ENCODE results near the gene MVD.
A peak's percentile ranks its signal among the peaks of the same experiment; 100 is the strongest.

The MVD gene

GRCh38 chr16:88706229-88706964, 43.5 kb upstream of the MVD start, which contains the start of the genes CTU2 and RNF166:
Gene CTU2, plus strand, starts transcription at chr16:88706503. Its CDS starts 28 bp downstream, at chr16:88706531.
Gene RNF166, minus strand, starts transcription at chr16:88706408. Its CDS starts 83 bp downstream, at chr16:88706325.
- TF ChIP-seq CTCF (IDR thresholded peaks at IDR 0.05; ENCODE audit: borderline replicate concordance, insufficient read depth, low read depth, low read length): no peak
- peak within 1 kb of the TSS; percentile 96 for H3K4me3 ChIP-seq (ENCODE audit: low read depth, low read length)

GRCh38 chr16:88705801-88706228, 42.9 kb upstream of the MVD start:
- TF ChIP-seq CTCF (IDR thresholded peaks at IDR 0.05; ENCODE audit: borderline replicate concordance, insufficient read depth, low read depth, low read length): no peak
- H3K4me3 ChIP-seq (ENCODE audit: low read depth, low read length): peak overlapping the region; percentile 96

- H3K4me3 ChIP-seq (ENCODE audit: low read depth, low read length): peak overlapping the region; percentile 96
- no peak for TF ChIP-seq CTCF (IDR thresholded peaks at IDR 0.05; ENCODE audit: borderline replicate concordance, insufficient read depth, low read depth, low read length)
Measured at GRCh38 chr16:88705076-88705684, 42.3 kb upstream of the MVD start.

- no peak for TF ChIP-seq CTCF (IDR thresholded peaks at IDR 0.05; ENCODE audit: borderline replicate concordance, insufficient read depth, low read depth, low read length)
- H3K4me3 ChIP-seq (ENCODE audit: low read depth, low read length): peak overlapping the region; percentile 42
Measured at GRCh38 chr16:88703486-88704309, 40.8 kb upstream of the MVD start.

GRCh38 chr16:88702371-88703210, 39.7 kb upstream of the MVD start:
- no peak overlapping the region for H3K4me3 ChIP-seq (ENCODE audit: low read depth, low read length)
- TF ChIP-seq CTCF (IDR thresholded peaks at IDR 0.05; ENCODE audit: borderline replicate concordance, insufficient read depth, low read depth, low read length): no peak

- H3K4me3 ChIP-seq (ENCODE audit: low read depth, low read length): peak overlapping the region; percentile 36
- no peak for TF ChIP-seq CTCF (IDR thresholded peaks at IDR 0.05; ENCODE audit: borderline replicate concordance, insufficient read depth, low read depth, low read length)
Measured at GRCh38 chr16:88701581-88702370, 38.9 kb upstream of the MVD start.

Measured in GM12875 (cell line).